ENCODE results near the gene GALNT9.

GALNT9 gene

DNA sequence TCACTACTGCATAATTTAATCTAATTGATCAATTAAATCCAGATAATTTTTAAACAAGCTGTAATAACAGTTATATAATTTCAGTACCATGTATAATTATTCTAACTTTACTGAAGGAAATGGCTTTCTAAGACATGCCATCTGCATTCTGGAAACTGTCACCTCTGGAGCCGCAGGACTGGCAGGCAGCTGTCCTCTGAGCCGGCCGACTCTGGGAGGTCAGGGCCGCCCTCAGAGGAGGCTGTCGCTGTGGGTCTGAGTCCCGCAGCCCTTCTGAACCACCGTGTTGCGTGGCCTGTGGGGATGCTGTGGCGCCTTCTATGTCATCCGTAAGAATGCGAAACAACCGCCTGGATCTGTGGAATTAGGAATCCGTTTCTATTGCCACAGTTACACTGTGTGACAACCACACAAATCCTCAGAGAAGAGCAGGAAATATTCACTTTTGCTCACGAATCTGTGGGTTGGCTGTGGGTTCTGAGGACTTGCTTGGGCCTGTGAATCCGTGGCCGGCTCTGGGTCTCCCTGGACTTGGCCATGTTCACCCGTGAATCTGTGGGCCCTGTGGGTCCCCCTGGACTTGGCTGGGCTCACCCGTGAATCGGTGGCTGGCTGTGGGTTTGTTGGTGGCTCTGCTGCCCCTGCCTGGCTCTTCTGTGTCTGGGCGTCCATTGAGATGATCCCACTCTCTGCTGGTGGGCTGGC lies 17.2 kb upstream of the GALNT9 start:
- TF ChIP-seq CTCF (IDR thresholded peaks at IDR 0.05; ENCODE audit: low read depth, low read length, missing control alignments), result no peak
- in situ Hi-C loops (cut with HindIII; ENCODE audit: low sequenced_read_pairs), result no loop called here
- no peak for DNase-seq (ENCODE audit: low read depth)

DNA sequence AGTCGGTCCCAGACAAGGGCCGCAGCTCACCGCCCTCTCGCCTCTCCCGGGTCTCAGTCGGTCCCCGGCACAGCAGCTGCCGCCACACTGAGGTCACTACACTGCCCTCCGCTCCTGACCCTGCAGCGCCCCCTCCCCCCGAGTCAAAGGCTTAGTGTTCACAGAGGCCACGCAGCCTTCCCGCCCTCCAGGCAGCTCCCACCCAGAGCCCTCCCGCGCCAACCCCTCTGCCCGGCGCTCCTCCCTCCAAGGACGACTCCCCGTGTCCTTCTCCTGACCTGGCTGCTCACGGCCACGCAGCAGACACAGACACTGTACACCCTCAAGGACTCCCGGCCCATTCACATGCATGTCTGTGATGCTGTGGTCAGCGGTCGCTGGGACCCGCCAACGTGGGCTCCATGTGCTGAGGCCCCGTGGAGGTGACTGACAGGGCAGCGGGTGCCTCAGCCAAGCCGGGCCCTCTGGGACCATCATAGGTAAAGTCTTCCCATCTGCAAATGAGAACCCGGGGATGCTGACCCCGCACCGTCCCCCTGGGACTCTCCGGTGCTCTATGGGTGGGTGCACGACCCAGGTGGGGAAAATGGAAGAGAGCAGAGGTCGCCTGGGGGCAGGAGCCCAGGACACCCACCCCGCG lies 16.3 kb upstream of the GALNT9 start:
- in situ Hi-C loops (cut with HindIII; ENCODE audit: low sequenced_read_pairs), result no loop called here
- no peak for TF ChIP-seq CTCF (IDR thresholded peaks at IDR 0.05; ENCODE audit: low read depth, low read length, missing control alignments)
- no peak for DNase-seq (ENCODE audit: low read depth)
- no peak overlapping the region for H3K4me3 ChIP-seq (ENCODE audit: low read depth, low read length)

More for the DNA sequence above, 17.2 kb upstream of the GALNT9 start:
- H3K4me3 ChIP-seq (ENCODE audit: low read depth, low read length), result no peak overlapping the region

- TF ChIP-seq CTCF (IDR thresholded peaks at IDR 0.05; ENCODE audit: low read depth, low read length, missing control alignments), result no peak
- no peak overlapping the region for H3K4me3 ChIP-seq (ENCODE audit: low read depth, low read length)
- in situ Hi-C loops (cut with HindIII; ENCODE audit: low sequenced_read_pairs), result no loop called here
- DNase-seq (ENCODE audit: low read depth), result no peak
These were observed 15.7 kb upstream of the GALNT9 start for GRCh38 chr12:132345126-132345525.

GRCh38 chr12:132344601-132345000 lies 15.2 kb upstream of the GALNT9 start:
- no peak for DNase-seq (ENCODE audit: low read depth)
- no peak for TF ChIP-seq CTCF (IDR thresholded peaks at IDR 0.05; ENCODE audit: low read depth, low read length, missing control alignments)
- H3K4me3 ChIP-seq (ENCODE audit: low read depth, low read length), result no peak overlapping the region
- in situ Hi-C loops (cut with HindIII; ENCODE audit: low sequenced_read_pairs), result no loop called here

DNA sequence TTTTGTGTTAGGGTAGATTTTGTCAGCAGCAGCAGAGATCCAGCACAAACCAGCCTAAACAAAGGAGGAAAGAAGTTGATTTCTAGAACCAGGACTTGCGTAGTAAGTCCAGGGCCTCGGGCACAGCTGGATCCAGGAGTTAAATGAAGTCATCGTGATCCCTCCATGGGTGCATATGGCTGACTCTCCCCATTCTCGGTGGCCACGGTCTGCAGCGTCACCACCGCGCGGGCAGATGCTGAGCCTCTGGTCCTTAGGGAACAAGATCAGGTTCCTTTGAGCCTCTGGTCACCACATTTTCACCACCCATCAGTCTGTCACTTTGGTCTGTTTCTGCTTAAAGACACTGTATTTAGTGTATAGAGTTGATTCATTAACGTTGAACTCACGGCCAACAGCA lies 14.8 kb upstream of the GALNT9 start:
- no peak for TF ChIP-seq CTCF (IDR thresholded peaks at IDR 0.05; ENCODE audit: low read depth, low read length, missing control alignments)
- in situ Hi-C loops (cut with HindIII; ENCODE audit: low sequenced_read_pairs), result no loop called here
- DNase-seq (ENCODE audit: low read depth), result no peak

DNA sequence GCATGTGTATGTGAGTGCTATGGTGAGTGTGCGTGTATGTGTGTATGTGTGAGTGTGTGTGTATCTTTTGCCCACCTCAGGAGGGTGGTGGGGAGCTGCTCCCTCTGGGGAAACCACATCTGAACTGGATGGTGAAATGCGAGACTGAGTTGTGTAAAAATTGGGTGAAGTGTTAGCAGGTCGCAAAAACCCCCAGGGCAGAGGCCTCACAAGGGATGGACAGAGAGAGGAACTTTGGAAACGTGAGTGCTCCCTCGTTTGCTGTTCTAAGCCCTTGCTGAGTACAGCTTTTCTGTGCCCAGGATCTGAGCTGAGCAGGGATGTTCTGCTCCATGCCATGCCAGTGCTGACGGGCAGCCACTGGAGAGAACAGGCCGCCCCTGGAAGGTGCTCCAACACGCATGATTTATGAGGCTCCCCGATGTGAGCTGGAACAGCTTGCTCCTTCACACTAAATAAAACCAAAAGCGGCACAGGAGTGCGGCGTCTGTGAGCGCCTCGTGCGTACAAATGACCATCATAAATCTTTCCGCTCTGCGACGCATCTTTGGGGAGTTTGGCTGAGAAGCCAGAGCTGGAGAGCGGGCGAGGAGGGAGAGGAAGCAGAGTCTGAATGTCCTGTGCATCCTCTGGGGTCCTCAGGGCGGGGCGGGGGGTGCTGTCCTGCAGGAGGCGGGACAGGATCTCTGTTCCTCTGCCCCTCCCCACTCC lies 14.1 kb upstream of the GALNT9 start:
- no peak overlapping the region for H3K4me3 ChIP-seq (ENCODE audit: low read depth, low read length)
- no peak for DNase-seq (ENCODE audit: low read depth)
- TF ChIP-seq CTCF (IDR thresholded peaks at IDR 0.05; ENCODE audit: low read depth, low read length, missing control alignments), result no peak
- in situ Hi-C loops (cut with HindIII; ENCODE audit: low sequenced_read_pairs), result no loop called here

More for the DNA sequence above, 14.8 kb upstream of the GALNT9 start:
- H3K4me3 ChIP-seq (ENCODE audit: low read depth, low read length), result no peak overlapping the region
